Osteoblast (primary cell): ENCODE measurements around the gene ELAVL3. TPM values are rescaled to one million over a fixed set of nuclear protein-coding genes. Genes with fewer than 3 reads are reported as not detected.

Experiments used
- DNase-seq: peaks from one replicate; pipeline ENCODE4 v3.0.0; 2011; ENCODE audit warnings: low spot score, mixed read lengths; ENCODE audit not compliant: insufficient read length; ENCODE audit errors: missing footprints
- H2AFZ ChIP-seq: 2 replicates; pipeline ENCODE4 v1.6.0; 2011; ENCODE audit warnings: mild to moderate bottlenecking, low read length
- H3K27ac ChIP-seq: 2 replicates; pipeline ENCODE4 v1.5.1; 2011; ENCODE audit warnings: mild to moderate bottlenecking, low read depth, low read length, moderate library complexity
- H3K27me3 ChIP-seq: 2 replicates; pipeline ENCODE4 v1.6.0; 2012; ENCODE audit warnings: mild to moderate bottlenecking, control low read depth, inconsistent platforms, low read length, moderate library complexity; ENCODE audit not compliant: insufficient read depth
- H3K36me3 ChIP-seq: 2 replicates; pipeline ENCODE4 v1.5.1; 2011; ENCODE audit warnings: mild to moderate bottlenecking, low read length, control low read depth, moderate library complexity; ENCODE audit not compliant: insufficient read depth
- H3K4me1 ChIP-seq: 2 replicates; pipeline ENCODE4 v1.5.1; 2011; ENCODE audit warnings: mild to moderate bottlenecking, low read length, control low read depth, moderate library complexity; ENCODE audit not compliant: insufficient read depth
- H3K4me2 ChIP-seq: 2 replicates; pipeline ENCODE4 v1.6.0; 2011; ENCODE audit warnings: mild to moderate bottlenecking, low read length; ENCODE audit not compliant: insufficient read depth
- H3K4me3 ChIP-seq: fragments of 200-600 bp; sonication (generic); 3 replicates; pipeline ENCODE4 v1.5.1; 2012; ENCODE audit warnings: mild to moderate bottlenecking, low read length, inconsistent platforms; ENCODE audit not compliant: insufficient read depth
- H3K79me2 ChIP-seq: 2 replicates; pipeline ENCODE4 v1.6.0; 2012; ENCODE audit warnings: mild to moderate bottlenecking, low read length, control low read depth, inconsistent platforms; ENCODE audit not compliant: insufficient read depth
- H3K9me3 ChIP-seq: 2 replicates; pipeline ENCODE4 v1.5.1; 2011; ENCODE audit warnings: low read depth, low read length, control low read depth
- H4K20me1 ChIP-seq: 2 replicates; pipeline ENCODE4 v1.6.0; 2012; ENCODE audit warnings: mild to moderate bottlenecking, low read length, control low read depth; ENCODE audit not compliant: insufficient read depth
- total RNA-seq: library from RNA; depleted of rRNA; stranded (reverse); fragments of >200 nt; gene quantifications from 2 replicates; pipeline ENCODE4 v1.2.3, GENCODE V29; 2012
- TF ChIP-seq, protein P1 (sequence below): IDR thresholded peaks from 2 replicates; pipeline ENCODE4 v1.5.1; 2011; ENCODE audit warnings: mild to moderate bottlenecking, low read depth, low read length, moderate library complexity; ENCODE audit errors: extremely low read depth

ELAVL3 gene
- total RNA-seq, 1 donor: 0.72 TPM

DNA sequence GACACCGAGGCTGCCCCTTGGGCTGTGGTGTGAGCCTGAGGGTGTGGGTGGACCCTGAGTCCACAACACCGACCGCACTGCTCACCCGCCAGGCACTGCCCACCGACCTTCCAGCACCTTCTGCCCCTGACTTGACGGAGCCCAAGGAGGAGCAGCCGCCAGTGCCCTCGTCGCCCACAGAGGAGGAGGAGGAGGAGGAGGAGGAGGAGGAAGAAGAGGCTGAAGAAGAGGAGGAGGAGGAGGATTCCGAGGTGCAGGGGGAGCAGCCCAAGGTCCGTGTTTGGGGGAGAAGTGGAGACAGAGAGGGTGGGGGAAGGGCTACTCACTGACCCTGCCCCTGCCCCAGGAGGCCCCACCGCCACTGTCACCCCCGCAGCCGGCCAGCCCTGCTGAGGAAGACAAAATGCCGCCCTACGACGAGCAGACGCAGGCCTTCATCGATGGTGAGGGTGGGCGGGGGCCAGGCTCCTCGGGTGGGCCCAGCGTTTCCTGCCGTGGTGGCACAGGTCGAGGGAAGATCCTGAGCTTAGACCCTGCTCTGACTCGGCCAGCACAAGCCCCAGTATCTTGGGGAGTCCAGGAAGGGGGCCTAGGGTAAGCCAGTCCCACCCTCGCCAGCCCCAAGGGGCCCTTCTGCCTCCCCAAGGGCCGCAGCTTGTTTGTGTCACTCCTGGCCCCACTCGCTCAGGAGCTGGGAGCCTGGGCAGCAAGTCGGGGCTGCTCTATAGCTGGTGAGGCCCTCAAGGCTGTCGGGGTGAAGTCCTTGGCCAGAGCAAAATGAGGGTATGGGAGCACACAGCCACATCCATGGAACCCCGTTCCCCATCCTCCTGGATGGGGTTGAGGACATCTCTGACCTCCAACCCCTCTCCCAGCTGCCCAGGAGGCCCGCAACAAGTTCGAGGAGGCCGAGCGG lies 33.2 kb downstream of the ELAVL3 start:
- no peaks in the 10 kb centered on the region for H3K79me2 ChIP-seq
- H2AFZ ChIP-seq: no peak overlapping the region
- TF ChIP-seq, protein P1, sequence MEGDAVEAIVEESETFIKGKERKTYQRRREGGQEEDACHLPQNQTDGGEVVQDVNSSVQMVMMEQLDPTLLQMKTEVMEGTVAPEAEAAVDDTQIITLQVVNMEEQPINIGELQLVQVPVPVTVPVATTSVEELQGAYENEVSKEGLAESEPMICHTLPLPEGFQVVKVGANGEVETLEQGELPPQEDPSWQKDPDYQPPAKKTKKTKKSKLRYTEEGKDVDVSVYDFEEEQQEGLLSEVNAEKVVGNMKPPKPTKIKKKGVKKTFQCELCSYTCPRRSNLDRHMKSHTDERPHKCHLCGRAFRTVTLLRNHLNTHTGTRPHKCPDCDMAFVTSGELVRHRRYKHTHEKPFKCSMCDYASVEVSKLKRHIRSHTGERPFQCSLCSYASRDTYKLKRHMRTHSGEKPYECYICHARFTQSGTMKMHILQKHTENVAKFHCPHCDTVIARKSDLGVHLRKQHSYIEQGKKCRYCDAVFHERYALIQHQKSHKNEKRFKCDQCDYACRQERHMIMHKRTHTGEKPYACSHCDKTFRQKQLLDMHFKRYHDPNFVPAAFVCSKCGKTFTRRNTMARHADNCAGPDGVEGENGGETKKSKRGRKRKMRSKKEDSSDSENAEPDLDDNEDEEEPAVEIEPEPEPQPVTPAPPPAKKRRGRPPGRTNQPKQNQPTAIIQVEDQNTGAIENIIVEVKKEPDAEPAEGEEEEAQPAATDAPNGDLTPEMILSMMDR: no peak
- no peak overlapping the region for H3K4me3 ChIP-seq
- no peak overlapping the region for H3K4me2 ChIP-seq
- DNase-seq: peak; percentile 76
- no peaks in the 10 kb centered on the region for H3K27me3 ChIP-seq
- no peaks in the 10 kb centered on the region for H3K9me3 ChIP-seq
- no peak overlapping the region for H3K27ac ChIP-seq
- no peaks in the 10 kb centered on the region for H3K4me1 ChIP-seq
- peaks cover 18% of the 10 kb centered on the region for H3K36me3 ChIP-seq
- H4K20me1 ChIP-seq: no peaks in the 10 kb centered on the region

DNA sequence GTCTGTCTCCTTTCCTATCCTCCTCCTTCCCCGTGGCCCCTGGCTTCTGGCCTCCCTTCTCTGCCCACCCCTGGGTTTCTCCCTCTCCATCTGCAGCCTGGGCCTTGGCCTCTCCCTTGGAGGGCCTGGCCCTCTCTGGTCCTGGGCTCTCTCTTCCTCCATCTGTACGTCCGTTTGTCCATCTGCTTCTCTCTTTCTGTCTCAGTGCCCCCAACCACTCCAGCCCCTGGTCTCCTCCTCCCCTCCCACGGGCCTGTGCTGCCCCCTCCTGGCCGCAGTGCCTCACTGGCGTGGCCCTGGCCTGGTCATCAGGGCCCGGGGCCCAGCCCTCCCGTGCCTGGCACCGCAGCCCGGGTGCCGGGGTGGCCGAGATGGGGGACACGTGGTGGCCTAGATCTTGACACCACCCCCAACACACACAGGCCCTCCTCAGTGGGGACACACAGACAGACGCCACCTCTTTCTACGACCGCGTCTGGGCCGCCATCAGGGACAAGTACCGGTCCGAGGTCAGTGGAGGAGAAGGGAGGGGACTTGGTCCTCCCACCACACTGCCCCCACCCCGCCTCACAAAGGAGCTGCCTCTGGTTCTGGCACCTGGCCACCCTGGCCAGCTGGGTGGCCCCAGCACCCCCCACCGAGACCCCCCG lies 34.1 kb downstream of the ELAVL3 start:
- TF ChIP-seq, protein P1: peak; percentile 73
- peaks cover 23% of the 10 kb centered on the region for H3K36me3 ChIP-seq
- peak; percentile 98 for DNase-seq
- H3K9me3 ChIP-seq: no peaks in the 10 kb centered on the region
- H3K4me2 ChIP-seq: no peak overlapping the region
- no peaks in the 10 kb centered on the region for H3K79me2 ChIP-seq
- H3K27me3 ChIP-seq: no peaks in the 10 kb centered on the region
- H3K27ac ChIP-seq: no peak overlapping the region
- H2AFZ ChIP-seq: no peak overlapping the region
- H3K4me3 ChIP-seq: no peak overlapping the region
- H4K20me1 ChIP-seq: no peaks in the 10 kb centered on the region
- H3K4me1 ChIP-seq: no peaks in the 10 kb centered on the region

DNA sequence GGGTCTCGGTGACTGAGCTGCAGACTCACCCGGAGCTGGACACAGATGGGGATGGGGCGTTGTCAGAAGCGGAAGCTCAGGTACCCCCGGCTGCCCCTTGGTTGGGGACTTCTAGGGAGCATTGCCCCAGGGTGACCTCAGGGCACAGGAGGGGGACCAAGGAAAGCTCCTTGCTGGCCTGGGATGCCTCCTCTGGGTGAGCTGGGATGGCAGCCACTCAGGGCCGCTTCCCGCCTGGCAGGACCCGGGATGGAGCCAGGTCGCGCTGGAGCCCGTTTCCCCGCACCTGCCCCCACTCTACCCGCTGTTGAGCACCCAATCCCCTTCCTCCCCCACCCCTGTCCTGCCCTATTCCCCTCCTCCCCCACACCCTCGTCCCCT lies 34.6 kb downstream of the ELAVL3 start:
- Histone ChIP-seq H3K9me3 (no peaks in the 10 kb centered on the region), H3K4me2 (no peak overlapping the region), H4K20me1 (no peaks in the 10 kb centered on the region), H3K4me3 (no peak overlapping the region), H3K4me1 (no peaks in the 10 kb centered on the region), H3K27ac (no peak overlapping the region), H2AFZ (no peak overlapping the region), H3K36me3 (peaks cover 28% of the 10 kb centered on the region), H3K79me2 (no peaks in the 10 kb centered on the region), H3K27me3 (no peaks in the 10 kb centered on the region)
- TF ChIP-seq, protein P1: no peak
- no peak for DNase-seq

DNA sequence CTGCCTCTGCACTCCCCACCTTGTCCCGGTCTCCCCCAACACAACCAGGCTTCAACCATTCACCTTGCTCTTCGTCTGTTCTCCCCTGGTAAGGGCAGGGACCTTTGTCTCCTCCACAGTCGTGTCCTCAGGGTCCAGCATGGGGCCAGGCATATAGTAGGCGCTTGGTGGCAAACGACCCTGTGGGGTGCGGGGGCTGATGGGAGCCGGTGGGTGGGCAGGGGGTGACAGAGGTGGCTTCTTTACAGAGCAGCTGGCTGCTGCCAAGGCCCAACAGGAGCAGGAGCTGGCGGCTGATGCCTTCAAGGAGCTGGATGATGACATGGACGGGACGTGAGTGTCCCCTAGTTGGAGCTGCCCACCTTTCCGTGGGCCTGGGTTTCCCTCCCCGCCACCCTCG lies 35.7 kb downstream of the ELAVL3 start:
- peaks cover 37% of the 10 kb centered on the region for H3K36me3 ChIP-seq
- no peaks in the 10 kb centered on the region for H4K20me1 ChIP-seq
- H3K4me3 ChIP-seq: no peak overlapping the region
- no peaks in the 10 kb centered on the region for H3K9me3 ChIP-seq
- DNase-seq: peak; percentile 34
- no peaks in the 10 kb centered on the region for H3K27me3 ChIP-seq
- no peak overlapping the region for H2AFZ ChIP-seq
- TF ChIP-seq, protein P1: no peak
- no peaks in the 10 kb centered on the region for H3K79me2 ChIP-seq
- no peaks in the 10 kb centered on the region for H3K4me1 ChIP-seq
- no peak overlapping the region for H3K27ac ChIP-seq
- H3K4me2 ChIP-seq: no peak overlapping the region
